HG02870 (cell line): ENCODE data around the gene CEACAM16.
"Not testable (repeated sequence)": the region's sequence is repeated elsewhere in the genome, so short reads cannot be mapped to it uniquely, and the experiment has no call there.

Experiments
- ATAC-seq: cut with Tn5 transposase; IDR thresholded peaks from one replicate; pipeline ENCODE4 v1.9.1; 2021; ENCODE audit warnings: mild to moderate bottlenecking, moderate library complexity; ENCODE audit not compliant: unreplicated experiment

The CEACAM16 gene

GRCh38 chr19:44703336-44704078 lies 4.6 kb downstream of the CEACAM16 start:
- ATAC-seq = no peak

- no peak for ATAC-seq
Observed at GRCh38 chr19:44704982-44705381, 6.0 kb downstream of the CEACAM16 start.

- no peak for ATAC-seq
Observed at GRCh38 chr19:44705502-44706010, 6.6 kb downstream of the CEACAM16 start.

- ATAC-seq = no peak
Observed at GRCh38 chr19:44706506-44707236, 7.7 kb downstream of the CEACAM16 start.

GRCh38 chr19:44707794-44708193 lies 8.8 kb downstream of the CEACAM16 start:
- no peak for ATAC-seq

GRCh38 chr19:44708940-44709339 lies 10.0 kb downstream of the CEACAM16 start:
- ATAC-seq = no peak

GRCh38 chr19:44709434-44710266 lies 10.7 kb downstream of the CEACAM16 start:
- ATAC-seq = not testable (repeated sequence)

GRCh38 chr19:44710483-44710882 lies 11.5 kb downstream of the CEACAM16 start:
- no peak for ATAC-seq

- ATAC-seq = no peak
Observed at GRCh38 chr19:44712864-44713515, 14.0 kb downstream of the CEACAM16 start.

GRCh38 chr19:44714597-44715169 lies 15.7 kb downstream of the CEACAM16 start:
- no peak for ATAC-seq

- no peak for ATAC-seq
Observed at GRCh38 chr19:44717603-44718002, 18.7 kb downstream of the CEACAM16 start.

- no peak for ATAC-seq
Observed at GRCh38 chr19:44718441-44719261, 19.7 kb downstream of the CEACAM16 start.

GRCh38 chr19:44719262-44719701 lies 20.3 kb downstream of the CEACAM16 start:
- no peak for ATAC-seq

GRCh38 chr19:44720396-44720795 lies 21.4 kb downstream of the CEACAM16 start:
- not testable (repeated sequence) for ATAC-seq

GRCh38 chr19:44720945-44721344 lies 22.0 kb downstream of the CEACAM16 start:
- ATAC-seq = no peak

GRCh38 chr19:44721369-44721768 lies 22.4 kb downstream of the CEACAM16 start:
- ATAC-seq = not testable (repeated sequence)

- no peak for ATAC-seq
Observed at GRCh38 chr19:44722131-44723121, 23.5 kb downstream of the CEACAM16 start.

GRCh38 chr19:44723299-44723951 lies 24.5 kb downstream of the CEACAM16 start:
- no peak for ATAC-seq
